Gastroesophageal sphincter (tissue), 3 donors: ENCODE results near the gene CPA5.

Experiments
- CTCF ChIP-seq, 4 experiments: fragments of 200-600 bp in 2 of 4; fragments of 450-650 bp in 2 of 4; sonication (generic) in 1 of 4; IDR thresholded peaks; one replicate each; pipeline ENCODE4 v1.5.1; 2017 to 2019; ENCODE audit warnings: antibody characterized with exemption in 4 of 4, mild to moderate bottlenecking in 2 of 4, moderate library complexity in 2 of 4
- EP300 ChIP-seq: sonication (generic); formaldehyde crosslinking; IDR thresholded peaks from one replicate; pipeline ENCODE4 v1.6.1; 2017; ENCODE audit warnings: antibody characterized with exemption, mild to moderate bottlenecking
- POLR2A ChIP-seq, 2 donors: fragments of 450-650 bp; IDR thresholded peaks; one replicate each; pipeline ENCODE4 v1.6.1; 2017; ENCODE audit warnings: antibody characterized with exemption in 2 of 2, mild to moderate bottlenecking in 2 of 2, moderate library complexity in 1 of 2
- POLR2AphosphoS5 ChIP-seq: sonication (generic); formaldehyde crosslinking; IDR thresholded peaks from one replicate; pipeline ENCODE4 v1.6.1; 2017; ENCODE audit warnings: antibody characterized with exemption

- TF ChIP-seq POLR2A (IDR thresholded peaks at IDR 0.05) = no peak
- TF ChIP-seq CTCF (IDR thresholded peaks at IDR 0.05) = no peak
- TF ChIP-seq EP300 = no peak
- no peak for TF ChIP-seq POLR2AphosphoS5
These were observed 10.3 kb upstream of the CPA5 start for GRCh38 chr7:130334274-130334673.
